Sigmoid colon (tissue), 4 donors: Measurements from ENCODE around the gene IMMT.

Experiments used
- CTCF ChIP-seq, 4 experiments: fragments of 450-650 bp in 3 of 4; fragments of 200-600 bp in 1 of 4; IDR thresholded peaks; one replicate each; pipeline ENCODE4 v1.5.1; 2016 to 2019; ENCODE audit warnings: antibody characterized with exemption in 4 of 4, mild to moderate bottlenecking in 3 of 4, moderate library complexity in 2 of 4
- EP300 ChIP-seq, 4 donors: sonication (generic); formaldehyde crosslinking; IDR thresholded peaks; one replicate each; pipeline ENCODE4 v1.6.1; 2017; ENCODE audit warnings: antibody characterized with exemption in 4 of 4
- POLR2A ChIP-seq, 2 donors: fragments of 450-650 bp; IDR thresholded peaks; one replicate each; pipeline ENCODE4 v1.6.1; 2016; ENCODE audit warnings: antibody characterized with exemption in 2 of 2, mild to moderate bottlenecking in 2 of 2, moderate library complexity in 2 of 2
- POLR2AphosphoS5 ChIP-seq, 4 donors: sonication (generic); formaldehyde crosslinking; IDR thresholded peaks; one replicate each; pipeline ENCODE4 v1.6.1; 2017; ENCODE audit warnings: antibody characterized with exemption in 4 of 4

DNA sequence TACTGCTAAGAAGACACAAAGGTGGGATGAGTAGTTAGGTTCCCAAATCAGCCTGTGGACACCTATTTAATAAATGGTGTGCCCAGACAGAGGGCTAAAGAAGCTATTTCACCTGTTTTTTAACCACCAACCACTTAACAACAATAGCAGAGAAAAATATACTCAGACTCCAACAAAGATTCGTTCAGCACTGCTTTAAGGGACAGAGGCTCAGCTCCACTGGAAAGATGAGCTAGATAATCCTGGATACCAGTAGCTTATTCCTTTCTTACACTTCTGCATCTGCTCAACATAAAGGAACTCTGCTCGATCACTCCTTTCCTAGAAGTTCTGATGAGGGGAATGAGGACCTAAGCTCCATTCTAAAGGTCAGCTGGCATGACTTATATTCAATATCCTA, 44.8 kb downstream of the IMMT start:
- TF ChIP-seq POLR2A (IDR thresholded peaks at IDR 0.05) (no peak), POLR2AphosphoS5 (IDR thresholded peaks at IDR 0.05) (no peak), CTCF (IDR thresholded peaks at IDR 0.05) (no peak), EP300 (IDR thresholded peaks at IDR 0.05) (no peak)
